NCI-H2171 treated with DMSO at 0.1 percent for 48 hours (cell line): Measurements from ENCODE around the gene SDHAF3.

Experiments
- DNase-seq: peaks from one replicate; lab custom pipeline; 2025; lab: John Stamatoyannopoulos, UW

The SDHAF3 gene

GRCh38 chr7:97219237-97219636, 101.7 kb downstream of the SDHAF3 start:
- DNase-seq: no peak

GRCh38 chr7:97224316-97224715, 106.8 kb downstream of the SDHAF3 start:
- no peak for DNase-seq

GRCh38 chr7:97226541-97226940, 109.0 kb downstream of the SDHAF3 start:
- no peak for DNase-seq
